Lung microvascular endothelial cell (primary cell): ENCODE data around the gene SPCS1. TPM values are rescaled to one million over a fixed set of nuclear protein-coding genes. Genes with fewer than 3 reads are reported as not detected.
A peak's percentile ranks its signal among the peaks of the same experiment; 100 is the strongest.
"Not testable (repeated sequence)": the region's sequence is repeated elsewhere in the genome, so short reads cannot be mapped to it uniquely, and the experiment has no call there.

Experiments
- DNase-seq, 2 donors: peaks; one replicate each; pipeline versions ENCODE4 v3.0.0 to v3.0.0-alpha.2; 2010; ENCODE audit warnings: low read depth in 2 of 2
- total RNA-seq: library from RNA; depleted of rRNA; stranded (reverse); fragments of >200 nt; gene quantifications from 2 replicates; pipeline ENCODE4 v1.2.1, GENCODE V29; 2014

The SPCS1 gene
- total RNA-seq, 1 donor from 2014 or later = 30.2 TPM

DNA sequence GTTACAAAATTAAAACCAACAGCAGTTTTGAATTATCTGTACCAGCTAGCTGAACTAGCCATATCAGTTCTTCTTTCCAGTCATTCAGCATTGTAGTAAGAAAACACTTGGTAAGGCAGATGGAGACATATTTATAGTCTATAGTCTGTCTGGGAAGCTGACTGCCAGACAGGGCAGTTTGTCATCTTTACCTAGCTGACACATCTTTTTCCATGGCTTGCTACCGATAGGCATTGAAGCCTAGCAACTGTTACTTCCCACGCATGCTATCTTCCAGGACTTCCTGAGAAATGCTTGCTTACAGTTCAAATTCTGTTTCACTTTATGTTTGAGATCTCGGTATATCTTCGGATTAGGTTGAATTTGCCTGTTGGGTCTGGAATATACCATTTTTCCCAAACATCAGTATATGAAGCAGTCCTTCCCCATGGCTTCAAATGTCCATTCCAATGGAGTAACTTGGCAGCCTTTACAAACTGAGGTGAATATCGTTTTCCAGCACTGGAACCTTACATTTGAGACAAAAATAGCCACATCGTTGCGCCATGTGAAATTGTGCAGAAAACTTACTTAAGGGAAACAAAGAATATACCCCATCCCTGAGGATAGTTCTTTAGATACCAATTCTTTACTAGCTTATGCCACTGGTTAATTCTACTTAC, 11.2 kb upstream of the SPCS1 start:
- DNase-seq = peak; percentile 17 to 33

DNA sequence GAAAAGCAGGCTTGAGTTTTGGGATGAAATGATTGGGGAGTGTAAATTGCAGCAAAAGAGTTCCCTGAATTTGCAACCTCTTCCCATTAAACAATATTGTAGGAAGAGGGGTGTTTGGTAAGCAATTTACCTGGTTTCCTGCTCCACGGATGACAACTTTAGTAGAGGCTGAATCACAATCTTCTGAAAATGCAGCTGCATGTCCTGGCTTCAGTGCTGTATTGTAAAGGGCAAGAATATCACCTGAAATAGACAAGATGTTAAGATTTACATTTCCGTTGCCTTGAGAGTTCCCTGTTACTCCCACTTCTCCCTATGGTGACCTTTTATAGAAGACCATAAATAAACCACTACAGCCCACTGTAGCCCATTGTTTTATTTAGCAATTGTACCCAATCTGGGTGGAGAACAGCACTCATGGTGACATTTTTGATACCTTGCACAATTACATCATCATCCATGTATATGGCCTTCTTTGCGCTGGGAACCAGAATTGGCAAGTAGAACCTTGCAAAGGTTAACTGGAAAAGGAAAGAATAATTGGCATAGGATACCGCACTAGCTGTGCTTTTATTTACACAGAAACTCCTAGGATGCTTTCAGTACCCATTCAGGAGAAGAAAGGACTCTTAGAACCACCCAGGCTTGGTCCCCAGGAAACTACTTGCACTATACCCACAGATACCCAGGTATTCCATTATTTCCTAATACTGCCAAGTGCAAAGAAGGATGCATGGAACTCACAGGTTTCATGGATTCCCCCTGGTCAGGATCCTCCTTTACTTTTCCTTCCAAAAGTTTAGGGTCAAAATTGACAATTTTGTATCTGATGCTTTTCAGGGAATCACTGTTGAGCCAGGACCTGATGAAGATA, 9.9 kb upstream of the SPCS1 start:
- DNase-seq = no peak

DNA sequence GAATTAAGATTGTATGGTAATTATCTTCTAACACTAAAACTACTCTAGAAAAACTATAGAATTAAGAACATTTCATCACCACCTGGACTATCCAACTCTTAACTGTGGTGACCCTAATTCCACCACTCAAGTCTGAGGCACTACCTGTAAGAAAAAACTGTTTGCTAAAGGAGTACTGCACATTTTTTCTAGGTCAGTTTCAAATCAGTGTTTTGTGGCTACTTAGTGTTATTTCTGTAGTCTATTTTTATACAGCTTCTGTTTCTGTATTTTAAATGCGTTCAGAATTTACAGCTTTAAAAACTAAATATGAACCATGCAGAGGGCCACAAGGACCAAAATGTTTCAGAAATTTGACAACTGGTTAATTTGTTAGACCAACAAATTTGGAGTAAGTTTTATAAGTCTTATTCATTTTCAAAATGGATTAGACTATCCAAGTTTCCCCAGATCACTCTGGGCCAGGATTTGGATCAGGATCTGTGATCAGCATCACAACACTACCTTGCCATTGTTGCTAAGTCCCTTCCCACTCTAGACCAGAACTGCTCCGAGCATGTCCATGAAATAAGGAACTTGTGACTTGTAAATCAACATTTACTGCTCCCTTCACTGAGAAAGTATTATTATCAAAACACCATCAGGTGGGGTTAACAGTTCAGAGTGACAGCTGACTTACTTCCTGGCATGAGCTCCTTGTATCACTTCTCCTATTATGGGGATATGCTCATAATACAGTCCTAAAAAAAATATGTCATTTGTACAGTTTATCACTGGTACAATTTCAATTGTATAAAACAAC, 8.9 kb upstream of the SPCS1 start:
- DNase-seq = no peak

DNA sequence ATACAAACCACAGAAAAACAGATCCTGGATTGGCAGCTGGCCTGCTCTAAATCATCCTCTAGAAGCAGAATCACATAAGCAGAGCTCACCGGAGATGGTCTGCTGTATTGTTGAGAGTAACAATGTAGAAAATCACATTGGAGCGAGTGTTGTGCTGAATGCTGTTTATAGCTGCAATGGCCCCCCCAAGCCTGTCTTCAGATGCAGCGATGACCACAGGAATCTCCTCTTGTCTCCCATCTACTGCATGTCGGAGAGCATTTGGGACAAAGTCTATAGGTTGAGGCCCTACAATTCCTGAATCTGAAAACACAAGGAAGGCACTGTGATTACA, 8.3 kb upstream of the SPCS1 start:
- no peak for DNase-seq

DNA sequence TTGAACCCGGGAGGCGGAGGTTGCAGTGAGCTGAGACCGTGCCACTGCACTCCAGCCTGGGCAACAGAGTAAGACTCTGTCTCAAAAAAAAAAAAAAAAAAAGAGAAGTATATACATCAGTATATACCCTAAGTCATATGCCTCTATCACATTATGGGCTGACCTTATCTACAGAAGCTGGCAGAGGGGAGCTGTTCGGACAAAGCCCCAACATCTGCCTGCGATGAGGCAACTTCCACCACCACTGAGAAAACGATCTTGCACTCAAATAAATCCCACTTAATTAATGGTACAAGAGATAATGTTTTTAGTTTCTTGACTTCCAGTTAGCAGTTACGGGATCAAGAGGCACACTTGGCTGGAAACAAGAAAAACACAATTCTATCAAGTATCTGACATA, 2.6 kb upstream of the SPCS1 start:
- no peak for DNase-seq

DNA sequence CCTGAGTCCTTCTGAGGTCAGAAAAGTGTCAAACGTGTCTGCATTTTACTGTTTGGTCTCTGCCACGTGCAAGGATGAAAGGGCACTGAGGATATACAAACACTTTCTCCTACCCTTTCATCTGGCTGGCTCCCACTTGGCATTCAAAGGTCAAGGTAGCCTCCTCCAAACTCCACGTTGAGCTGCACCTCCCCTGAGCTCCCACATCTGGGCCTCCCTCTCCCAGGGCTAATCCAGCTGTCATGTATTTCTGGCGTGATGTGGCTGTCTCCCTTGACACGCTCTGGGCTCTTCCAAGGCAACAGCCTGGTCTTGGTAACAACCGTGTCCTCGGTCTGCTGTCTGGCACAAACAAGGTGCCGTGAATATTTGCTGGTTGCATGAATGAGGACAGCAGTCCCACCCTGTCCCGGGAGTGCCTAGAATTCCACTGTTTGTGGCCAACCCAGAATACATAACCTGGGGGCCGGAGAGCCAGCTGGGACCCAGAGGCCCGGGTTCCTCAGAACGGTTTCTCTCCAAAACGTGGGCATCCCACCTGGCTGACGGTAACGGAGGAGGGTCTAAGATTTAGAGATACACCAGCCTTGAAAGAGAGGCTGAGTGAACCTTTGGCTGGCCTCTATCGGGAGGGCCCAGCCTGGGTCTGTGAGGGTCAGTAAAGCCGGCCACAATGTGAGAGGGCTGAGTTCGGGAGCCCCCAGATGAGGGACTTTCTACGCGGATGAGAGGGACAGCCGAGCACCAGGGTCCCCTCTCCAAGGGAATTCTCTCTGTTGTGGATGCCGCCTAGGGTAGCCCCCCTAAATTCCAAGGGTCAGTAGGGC, 1.1 kb upstream of the SPCS1 start:
- peak; percentile 32 to 34 for DNase-seq

DNA sequence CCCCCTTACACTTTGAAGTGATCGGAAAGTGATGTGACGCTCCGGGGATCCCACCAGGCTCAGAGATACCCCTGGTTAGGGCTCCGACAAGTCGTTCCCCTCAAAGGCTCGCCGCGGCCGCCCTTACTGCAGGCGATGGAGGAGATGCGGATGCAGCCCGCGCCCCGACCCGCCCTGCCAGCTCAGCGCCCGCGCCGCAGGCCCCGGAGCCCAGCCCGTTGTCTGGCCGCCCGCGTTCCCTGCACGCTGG, 543 bp upstream of the SPCS1 start:
- no peak for DNase-seq

DNA sequence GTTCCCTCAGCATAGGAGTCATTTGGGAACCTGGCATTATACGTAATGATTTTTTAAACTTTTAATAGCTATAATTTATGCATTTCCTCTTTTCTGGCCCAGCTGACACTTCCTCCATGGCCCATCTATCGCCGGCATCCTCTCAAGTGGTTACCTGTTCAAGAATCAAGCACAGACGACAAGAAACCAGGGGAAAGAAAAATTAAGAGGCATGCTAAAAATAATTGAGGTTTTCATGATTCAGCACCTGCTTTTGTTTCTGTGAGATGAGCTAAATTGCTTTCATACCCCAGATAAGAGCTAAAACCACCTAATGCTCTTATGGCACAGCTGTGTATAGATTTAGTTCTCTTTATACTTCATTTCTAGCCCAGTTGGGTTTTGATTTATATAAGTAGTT, 1.7 kb downstream of the SPCS1 start:
- no peak for DNase-seq

DNA sequence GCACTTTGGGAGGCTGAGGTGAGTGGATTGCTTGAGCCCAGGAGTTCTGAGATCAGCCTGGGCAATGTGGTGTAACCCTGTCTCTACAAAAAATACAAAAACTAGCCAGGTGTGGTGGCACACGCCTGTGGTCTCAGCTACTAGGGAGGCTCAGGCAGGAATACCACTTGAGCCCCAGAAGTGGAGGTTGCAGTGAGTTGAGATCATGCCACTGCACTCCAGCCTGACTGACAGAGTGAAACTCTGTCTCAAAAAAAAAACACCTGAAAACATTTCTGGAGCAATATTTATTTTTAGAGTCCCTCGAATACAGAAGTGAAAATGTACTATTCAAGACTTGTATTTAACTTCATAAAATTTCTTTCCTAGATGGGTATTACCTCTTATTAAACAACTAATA, 4.6 kb downstream of the SPCS1 start:
- DNase-seq = no peak

DNA sequence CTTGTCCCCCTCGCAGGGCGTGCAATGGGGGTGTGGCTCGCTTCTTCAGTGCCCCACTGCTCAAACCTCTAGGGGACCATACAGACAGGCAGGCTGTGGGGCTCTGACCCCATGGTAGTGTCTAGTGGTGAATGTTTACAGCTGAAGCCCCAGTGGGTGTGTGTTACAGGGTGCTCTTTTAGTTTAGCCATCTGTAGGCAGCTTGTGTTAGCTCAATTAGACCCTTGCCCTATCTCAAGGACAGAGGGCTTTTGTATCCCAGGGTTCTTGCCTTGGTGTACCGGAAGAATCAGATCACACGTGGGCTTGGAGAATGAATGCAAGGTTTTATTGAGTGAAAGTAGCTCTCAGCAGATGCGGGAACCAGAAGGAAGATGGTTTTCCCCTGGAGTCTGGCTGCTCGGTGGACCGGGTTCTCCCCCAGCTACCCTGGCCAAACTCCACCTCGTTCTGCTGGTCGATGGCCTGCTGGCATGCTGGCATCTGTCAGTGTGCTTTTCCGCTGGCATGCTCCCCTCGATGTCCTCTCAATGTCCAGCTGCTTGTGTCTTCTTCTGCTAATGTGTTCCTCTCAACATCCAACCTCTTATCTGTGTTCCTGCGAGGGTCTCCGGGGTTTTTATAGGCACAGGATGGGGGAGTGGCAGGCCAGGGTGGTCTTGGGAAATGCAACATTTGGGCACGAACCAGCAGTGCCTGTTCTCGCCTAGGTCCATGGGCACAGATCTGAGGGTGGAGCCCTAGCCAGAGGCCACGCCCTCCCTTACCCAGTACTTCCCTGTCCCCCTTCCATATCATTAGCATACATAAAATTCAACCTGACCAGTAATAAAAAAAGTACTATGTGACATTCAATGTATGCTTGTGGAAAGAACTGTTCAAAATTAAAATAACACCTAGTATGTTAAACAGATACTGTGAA, 6.6 kb downstream of the SPCS1 start:
- DNase-seq = no peak

DNA sequence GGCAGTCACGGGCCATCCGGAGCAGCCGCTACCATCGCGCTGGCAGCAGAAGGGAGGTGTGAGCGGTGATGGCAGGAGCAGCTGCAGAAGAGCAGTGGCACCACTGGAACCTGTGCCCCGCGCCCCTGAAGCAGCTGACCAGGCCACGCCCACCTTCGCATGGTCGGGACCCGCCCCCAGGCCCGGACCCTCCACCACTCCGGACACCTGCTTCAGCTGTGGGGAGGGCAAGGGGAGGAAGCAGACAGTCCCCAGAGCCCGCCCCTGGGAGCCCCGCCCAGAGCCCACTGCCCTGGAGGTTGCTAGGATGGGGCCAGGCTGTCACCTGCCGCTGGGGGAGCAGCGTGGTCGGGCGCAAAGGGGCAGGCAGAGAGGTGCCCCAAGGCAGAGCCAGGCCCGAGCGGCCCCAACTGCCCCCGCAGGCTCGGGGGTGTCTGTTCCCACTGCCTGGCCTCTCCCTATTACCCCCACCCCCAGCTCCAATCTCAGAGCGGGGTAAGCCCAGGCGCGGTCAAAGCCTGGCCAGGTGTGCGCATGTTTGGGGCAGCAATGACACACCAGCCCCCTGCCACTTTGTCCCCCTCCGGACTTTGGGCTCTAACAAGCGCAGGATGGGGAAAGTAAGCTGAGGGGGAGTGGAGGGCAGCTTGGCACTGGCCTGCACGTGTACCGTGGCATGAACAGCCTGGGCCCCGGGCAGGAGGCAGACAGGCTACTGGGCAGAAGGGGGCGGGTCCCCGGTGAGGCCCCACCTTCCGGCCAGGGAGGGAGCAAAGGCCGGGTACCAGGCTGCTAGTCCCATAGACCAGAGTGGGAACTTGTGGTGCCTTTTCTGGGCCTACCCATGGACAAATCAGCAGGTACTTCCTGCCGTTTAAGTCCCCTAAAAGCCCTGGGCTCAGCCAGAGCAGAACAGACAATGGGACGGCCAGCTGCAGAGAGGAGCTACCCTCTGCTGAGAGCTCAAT, 8.7 kb downstream of the SPCS1 start:
- DNase-seq = no peak

DNA sequence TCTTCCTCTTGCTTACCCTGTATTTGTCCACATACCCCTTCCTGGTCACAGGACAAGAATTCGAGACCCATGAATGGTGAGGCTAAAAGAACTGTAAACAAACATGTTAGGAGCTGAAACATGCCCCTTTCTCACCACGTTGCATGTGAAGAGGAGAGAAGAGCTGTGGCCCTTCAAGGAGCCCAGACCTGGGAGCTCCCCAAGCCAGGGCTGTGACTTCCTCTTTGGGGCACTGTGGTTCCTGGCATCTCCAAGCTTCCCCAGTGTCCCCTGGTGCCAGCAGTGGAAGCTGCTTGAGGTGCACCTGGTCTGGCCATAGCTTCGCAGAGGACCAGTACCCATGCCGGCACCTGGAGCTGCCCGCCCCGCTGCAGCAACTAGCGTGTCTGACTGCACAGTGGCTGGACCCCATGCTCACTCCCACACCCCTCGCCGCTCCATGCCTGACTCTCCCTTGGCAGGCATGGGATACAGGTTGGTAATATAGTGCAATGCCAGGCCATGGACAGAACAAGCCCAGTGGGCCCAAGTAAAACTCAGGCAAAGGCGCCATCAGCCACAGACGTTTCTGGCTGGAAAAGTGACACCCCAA, 9.9 kb downstream of the SPCS1 start:
- DNase-seq = no peak

DNA sequence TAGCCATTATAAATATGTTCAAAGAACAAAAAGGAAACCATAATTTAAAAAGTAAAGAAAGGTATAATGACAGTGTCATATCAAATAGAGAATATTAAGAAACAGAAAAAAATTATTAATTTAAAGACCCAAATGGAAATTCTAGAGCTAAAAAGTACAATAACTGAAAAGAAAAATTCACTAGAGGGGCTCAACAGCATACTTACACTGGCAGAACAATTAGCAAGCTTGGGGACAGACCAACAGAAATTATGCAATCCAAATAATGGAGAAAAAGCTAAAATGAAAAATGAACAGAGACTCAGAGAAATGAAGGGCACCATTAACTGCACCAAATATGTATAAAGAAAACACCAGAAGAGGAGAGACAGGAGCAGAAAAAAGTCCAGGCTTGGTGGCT, 13.7 kb downstream of the SPCS1 start:
- no peak for DNase-seq

DNA sequence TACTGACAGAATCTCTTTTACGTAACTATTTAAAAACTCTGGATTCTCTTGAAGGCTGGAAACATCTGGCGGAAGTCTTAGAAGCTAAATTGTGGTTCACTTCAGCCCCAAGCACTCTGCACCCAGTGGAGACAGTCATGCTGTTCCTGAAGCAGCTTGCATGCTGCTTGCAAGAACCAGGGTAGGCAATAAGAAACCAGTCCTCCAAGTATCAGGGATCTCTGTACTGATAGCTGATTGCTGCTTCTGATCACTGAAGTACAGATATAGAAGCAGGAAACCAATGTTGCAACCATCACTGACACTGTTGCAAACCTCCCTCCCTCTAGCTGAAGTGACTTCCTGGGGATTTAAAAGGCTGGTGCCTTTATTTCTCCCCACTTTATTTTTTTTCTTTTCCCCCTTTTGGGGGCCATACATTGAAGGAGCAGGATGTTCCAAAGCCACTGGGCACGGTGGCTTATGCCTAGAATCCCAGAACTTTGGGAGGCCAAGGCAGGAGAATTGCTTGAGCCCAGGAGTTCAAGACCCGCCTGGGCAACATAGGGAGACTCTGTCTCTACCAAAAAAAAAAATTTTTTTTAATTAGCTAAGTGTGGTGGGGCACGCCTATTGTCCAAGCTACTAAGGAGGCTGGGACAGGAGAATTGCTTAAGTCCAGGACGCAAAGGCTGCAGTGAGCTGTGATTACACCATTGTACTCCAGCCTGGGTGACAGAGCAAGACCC, 15.3 kb downstream of the SPCS1 start:
- no peak for DNase-seq

DNA sequence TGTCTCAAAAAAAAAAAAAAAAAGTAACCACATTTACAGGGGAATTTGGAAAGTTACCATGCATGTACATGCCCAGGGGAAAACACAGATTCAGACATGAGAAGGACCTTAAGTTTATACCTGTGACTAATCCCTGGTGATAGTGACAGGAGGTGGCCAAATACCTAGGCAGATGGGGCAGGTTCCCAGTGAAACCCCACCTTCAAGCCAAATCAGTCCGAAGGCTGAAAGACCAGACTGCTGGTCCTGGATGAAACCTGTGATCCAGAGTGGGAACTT, 15.8 kb downstream of the SPCS1 start:
- DNase-seq = no peak

DNA sequence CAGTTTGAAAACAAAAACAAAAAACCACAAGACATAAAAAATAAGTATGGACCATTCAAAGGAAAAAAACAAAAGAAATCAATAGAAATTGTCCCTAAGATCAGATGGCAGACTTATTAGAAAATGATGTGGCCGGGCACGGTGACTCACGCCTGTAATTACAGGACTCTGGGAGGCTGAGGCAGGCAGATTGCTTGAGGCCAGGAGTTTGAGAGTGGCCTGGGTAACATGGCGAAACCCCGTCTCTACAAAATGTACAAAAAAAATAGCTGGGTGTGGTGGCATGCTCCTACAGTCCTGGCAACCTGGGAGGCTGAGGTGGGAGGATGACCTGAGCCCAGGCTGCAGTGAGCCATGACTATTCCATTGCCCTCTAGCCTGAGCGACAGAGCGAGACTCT, 16.6 kb downstream of the SPCS1 start:
- no peak for DNase-seq

DNA sequence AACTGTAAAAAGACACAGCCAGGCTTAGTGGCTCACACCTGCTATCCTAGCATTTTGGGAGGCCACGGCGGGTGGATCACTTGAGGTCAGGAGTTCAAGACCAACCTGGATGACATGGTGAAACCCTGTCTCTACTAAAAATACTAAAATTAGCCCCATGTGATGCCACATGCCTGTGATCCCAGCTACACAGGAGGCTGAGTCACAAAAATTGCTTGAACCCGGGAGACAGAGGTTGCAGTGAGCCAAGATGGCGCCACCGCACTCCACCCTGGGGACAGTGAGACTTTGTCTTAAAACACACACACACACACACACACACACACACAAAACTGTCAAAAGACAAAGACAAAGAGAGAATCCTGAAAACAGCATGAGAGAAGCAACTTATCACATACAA, 18.0 kb downstream of the SPCS1 start:
- no peak for DNase-seq

DNA sequence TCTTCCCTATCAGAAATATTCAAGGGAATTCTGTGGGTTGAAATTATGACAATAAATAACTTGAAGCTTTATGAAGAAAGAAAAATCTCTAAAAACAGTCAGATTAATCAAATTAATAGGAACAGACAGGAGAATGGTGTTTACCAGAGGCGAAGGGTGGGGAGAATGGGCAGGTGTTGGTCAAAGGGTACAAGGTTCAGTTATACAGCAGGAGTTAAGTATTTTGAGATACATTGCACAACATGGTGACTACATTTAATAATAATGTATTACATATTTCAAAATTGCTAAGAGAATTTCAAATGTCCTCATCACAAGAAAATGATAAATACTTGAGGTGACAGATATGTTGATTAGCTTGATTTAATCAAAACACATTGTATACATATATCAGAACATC, 18.6 kb downstream of the SPCS1 start:
- no peak for DNase-seq

DNA sequence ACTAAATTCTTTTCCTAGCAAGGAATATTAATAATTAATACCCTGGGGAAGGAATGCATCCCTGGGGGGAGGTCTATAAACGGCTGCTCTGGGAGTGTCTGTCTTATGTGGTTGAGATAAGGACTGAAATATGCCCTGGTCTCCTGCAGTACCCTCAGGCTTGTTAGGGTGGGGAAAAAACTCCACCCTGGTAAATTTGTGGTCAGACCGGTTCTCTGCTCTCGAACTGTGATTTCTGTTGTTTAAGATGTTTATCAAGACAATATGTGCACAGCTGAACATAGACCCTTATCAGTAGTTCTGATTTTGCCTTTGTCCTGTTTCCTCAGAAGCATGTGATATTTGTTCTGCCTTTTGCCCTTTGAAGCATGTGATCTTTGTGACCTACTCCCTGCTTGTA, 22.8 kb downstream of the SPCS1 start:
- DNase-seq = not testable (repeated sequence)
